Fibroblast of skin of right biceps (primary cell): ENCODE results near the gene GMPR2.

Experiments
- DNase-seq: peaks from one replicate; pipeline ENCODE4 v3.0.0-alpha.2; 2013

GMPR2 gene

DNA sequence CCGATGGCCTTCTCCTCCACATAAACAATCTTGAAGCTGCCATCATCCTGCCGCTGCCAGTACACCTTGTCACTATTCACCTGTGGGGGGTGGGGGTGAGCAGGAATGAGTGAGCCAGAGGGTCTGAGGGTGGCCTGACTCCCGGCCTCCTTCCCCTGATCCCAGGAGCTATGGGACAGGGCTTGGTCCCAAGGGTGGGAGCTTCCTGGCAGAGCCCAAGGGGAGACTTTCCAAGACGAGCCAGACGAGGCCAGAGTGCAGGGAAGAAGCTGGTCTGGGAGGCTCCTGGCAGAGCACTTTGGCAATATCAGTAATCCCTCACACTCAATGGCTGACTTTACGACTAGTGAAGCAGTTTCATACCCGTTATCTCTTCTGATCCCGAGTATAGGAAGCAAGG, 22.7 kb downstream of the GMPR2 start:
- DNase-seq, result no peak

DNA sequence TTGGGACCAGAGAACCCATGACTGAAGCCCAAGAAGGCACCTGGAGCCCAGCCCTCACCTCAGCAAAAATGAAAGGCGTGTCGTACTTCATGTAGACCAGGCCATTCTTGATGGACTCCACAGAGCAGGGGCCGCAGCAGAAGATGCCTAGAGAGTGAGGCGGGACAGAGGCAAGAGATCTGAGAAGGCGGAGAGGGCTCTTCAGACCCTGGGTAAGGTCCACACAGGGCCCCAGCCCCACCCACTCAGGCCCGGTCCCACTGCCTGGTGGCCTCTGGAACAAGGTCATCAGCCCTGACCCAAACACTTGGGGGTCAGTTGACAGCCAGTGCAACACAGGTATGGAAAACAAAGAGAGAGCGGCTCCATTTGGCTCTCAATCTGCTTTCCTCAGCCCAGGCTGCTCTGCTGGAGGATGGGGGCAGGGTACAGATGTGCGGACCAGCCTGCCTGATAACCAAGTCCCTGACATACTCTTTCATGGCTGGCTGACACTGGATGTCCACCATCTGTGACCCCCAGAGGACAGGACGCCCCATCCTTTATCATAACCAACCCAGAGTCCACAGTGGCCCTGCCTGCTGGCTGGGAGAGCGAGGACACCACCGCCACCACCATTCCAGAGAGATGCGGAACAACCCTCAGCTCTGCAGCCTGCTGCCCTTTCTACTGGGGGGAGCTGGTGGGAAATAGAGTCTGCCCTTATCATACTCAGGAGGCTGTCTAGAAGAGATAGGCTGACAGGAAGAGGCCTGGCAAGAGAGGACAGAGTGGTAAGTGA, 23.4 kb downstream of the GMPR2 start:
- no peak for DNase-seq

DNA sequence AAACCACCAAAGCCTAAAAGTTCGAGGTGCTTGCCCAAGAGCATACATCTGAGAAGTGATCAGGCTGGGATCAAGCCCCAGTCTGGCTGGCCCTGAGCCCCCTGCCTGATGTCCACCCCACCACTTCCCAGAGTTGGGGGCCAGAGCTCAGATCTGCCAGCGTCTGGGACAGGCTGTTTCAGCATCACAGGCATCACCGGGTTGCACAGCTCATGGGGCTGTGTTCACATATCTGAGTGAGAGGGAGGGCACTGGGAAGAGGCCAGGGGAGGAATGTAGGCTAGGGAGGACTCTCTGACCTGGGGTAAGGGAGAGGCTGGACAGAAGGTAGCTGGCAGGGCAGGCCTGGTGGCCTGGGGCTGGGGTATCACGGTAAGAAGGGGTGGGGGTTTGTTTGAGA, 24.2 kb downstream of the GMPR2 start:
- no peak for DNase-seq

DNA sequence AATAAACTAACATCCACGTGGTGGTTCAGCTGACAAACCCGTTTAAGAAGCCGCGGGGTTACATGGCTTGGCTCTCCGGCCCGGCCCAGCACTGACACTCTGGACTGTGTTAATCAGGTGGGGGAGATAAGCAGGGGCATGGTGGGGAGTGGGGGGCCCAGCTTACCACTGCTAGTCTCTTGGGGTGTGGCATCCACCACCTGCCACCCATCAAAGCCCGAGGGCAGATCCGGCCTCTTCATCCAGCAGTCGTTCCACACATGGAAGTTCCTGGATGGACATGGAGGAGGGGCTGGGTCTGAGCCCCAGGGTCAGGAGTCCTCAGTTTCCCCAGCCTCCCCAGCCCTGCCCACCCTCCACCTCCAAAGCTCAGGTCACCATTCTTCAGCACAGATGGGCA, 25.4 kb downstream of the GMPR2 start:
- no peak for DNase-seq

DNA sequence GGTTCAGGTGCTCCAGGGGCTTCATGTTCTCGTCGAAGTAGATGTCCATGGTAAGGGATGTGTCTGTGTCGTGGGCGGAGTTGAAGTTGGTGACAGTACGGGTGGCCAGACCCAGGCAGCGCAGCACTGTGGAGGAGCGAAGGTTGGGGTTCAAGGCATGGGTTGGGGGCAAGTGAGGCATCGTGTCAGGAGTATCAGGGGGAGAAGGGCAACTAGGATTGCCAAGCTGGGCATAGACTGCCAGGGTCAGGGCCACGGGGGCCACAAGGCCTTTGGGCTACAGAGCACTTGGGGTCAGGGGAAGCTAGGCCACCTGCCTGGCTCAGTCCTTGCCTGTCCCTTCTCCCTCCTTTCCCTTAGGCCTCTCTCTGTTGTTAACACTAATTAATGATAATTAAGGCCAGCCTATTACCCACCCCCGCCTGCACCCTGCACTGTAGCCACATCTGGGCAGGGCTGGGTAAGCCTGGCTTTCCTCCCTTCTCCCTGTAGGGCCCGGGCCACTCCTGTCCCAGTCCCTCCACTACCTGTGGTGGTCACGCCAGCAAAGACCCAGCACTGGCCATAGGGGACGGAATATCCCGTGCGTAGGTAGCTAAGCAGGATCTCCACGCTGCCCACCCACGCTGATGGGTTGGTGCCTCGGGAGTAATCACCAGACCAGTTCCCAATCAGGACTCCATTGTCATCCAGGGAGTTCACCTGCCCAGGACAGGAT, 26.0 kb downstream of the GMPR2 start:
- no peak for DNase-seq

DNA sequence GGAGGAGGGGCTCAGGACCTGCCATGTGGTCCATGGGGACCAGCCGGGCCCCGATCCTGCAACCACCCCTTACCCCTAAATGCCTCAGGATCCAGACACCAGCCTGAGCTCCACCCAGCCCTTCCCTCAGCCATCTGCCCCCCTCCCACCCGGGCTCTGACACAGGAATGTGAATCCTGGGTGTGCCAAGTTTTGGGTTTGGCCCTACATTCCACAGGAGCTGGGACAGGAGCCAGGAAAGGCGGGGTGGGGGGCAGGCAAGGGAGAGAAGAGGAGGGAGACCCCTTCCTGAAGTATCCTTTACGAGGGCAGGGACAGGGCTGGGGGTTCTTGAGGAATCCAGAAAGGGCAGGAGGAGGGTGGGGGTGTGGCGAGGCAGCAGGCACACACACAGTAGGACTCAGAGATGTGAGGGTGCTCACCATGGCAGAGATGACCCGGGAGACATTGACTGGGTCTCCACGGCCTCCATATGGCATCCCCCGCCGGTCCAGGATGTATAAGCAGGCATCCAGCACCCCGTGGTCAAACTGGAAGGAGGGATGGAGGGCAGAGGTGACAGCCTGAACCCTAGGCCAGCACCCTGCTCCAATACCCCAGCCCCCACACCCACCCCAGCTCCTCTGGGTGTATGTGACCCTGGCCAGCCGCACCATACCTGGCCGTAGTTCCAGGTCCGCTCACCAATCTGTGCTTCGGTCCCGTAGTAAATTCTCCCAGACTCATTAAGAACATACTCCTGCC, 26.7 kb downstream of the GMPR2 start:
- DNase-seq, result peak; percentile 77

DNA sequence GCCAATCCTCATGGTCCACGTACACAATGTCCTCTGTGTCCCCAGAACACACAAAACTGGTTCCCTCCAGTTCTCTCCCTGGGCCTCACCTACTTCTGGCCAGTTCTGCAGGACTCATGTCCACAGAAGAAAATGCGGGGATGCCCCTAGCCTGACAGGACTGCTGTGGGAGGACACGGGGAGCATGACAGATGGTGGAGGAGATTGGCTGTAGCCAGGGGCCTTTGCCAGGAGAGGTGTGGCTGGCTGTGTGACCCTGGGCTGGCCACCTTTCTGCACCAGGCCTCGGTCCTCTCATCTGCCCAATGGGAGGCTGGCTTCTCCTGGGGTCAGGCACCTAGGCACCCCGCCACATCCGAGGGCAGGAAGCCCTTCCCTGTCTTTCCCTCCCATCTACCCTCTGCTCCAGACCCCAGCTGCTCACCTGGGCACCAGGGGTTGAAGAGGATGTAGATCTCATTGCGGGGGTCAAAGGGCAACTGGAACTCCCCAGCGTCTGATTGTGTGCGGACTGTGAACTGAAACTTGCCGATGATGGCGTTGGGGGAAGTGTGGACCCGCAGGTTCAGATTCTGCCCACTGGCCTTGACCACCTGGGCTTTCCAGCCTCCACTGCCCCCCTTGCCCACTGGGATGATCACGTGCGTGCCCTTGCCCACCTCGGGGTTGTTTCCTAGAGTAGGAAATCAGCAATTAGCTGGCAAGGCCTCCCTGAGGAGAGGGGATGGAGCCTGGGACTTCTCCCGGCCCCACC, 27.5 kb downstream of the GMPR2 start:
- no peak for DNase-seq

DNA sequence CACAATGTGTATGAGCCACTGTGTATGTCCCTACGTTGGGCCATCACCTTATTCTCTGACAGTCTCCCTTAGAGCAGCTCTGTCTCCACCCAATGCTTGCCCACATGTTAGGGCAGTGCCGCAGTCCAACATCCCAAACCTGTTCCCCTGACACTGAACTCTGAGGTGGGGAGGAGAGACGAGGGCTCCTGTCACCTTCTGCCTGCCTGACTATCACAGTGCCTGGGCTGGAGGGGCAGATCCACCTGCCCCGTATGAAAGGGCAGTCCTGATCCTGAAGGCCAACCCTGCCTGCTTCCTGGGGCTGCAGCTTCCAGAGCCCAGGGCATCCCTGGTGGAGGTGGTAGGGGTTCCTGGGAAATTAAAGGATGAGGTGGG, 28.0 kb downstream of the GMPR2 start:
- no peak for DNase-seq

DNA sequence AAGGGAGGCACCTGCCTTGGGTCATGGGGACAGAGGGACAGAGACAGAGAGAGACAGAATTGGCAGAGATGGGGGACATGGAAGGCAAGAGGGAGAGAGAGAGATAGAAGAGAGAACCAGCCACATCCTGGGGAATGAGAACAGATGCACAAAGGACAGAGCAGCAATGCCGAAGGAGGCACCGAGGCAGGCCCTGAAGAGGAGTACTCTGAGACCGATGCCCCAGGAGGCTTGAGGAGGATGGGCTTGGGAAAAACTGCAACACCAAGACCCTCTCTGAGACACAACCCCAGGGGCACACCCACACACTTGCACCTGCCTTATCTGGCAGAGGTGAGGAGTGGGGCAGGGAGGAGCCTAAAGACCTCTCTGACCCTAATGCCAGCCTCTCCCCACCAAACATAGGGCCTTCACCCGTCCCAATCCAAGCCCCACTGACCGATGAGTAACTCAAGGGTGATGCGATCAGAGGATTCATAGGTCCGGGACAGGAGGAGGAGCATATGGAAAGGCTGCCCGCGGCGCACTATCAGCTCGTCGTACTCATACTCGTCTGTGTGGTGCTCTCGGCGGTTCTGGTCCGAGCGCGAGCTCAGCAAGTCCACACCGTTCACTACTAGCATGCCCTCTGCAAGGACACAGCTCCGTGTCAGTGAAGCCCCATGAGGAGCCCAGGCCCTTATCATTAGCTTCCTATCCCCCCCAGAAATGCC, 28.7 kb downstream of the GMPR2 start:
- DNase-seq, result no peak

DNA sequence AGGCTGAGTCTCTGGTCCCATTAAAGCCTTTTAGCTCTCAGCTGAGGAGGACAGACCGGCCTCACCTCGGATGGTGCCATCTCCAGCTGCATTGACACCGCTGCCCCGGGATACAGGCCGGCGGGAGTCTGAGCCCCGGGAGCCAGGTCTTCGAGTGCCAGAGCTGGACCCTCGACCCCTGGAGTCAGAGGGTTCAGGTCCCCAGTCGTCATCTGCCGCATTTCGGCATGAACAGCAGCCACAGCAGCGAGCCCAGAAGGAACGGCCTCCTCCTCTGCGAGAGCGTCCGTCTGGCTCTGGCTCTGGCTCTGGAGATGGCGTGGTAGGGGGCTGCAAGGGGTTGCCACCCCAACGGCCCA, 29.2 kb downstream of the GMPR2 start:
- DNase-seq, result no peak

DNA sequence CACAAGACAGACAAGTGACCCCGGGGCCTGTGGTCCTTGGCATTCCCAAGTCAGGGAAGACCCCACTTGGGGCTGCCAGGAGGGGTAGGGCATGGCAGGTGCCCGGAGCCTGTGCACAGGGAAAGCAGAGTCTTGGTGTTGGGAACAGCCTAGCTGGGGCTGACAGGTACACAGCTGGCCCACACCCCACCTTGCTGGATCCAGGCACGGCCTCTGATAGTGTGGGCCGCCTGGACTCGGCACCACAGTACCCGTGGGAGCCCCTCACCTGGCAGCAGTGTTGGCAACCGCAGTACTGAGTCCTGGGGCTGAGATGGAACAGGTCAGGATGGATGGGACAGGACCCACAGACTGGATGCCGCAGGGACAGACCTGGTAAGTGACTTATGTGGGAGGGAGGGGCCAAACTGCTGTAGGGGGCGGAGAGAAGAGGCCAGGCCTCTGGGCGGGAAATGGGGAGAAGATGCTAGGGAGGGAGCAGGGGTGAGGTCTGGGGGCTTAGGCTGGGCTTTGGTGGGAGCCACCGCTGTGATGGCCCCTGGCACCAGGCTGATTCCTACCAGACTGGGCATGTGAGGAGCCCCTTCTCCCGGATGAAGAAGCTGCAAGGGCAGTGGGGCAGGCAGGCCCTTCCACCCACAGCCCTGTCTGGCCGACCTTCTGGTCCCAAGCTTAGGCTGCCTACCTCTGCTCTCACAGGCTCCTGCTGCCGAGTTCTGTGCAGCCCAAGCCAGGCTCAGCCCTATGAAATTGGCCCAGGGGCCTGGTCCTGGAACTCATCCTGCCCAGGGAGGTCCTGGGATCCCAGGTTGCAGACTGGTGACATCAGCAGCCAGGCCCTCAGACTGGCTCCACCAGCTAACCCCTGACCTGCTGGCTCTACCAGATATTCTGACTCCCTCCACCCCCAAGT, 30.3 kb downstream of the GMPR2 start, which contains the start of gene TGM1:
Gene TGM1, minus strand, starts transcription at position 357 of the 913 bp plus-strand sequence. CDS start 825 bp downstream, outside the sequence.
- no peak for DNase-seq

DNA sequence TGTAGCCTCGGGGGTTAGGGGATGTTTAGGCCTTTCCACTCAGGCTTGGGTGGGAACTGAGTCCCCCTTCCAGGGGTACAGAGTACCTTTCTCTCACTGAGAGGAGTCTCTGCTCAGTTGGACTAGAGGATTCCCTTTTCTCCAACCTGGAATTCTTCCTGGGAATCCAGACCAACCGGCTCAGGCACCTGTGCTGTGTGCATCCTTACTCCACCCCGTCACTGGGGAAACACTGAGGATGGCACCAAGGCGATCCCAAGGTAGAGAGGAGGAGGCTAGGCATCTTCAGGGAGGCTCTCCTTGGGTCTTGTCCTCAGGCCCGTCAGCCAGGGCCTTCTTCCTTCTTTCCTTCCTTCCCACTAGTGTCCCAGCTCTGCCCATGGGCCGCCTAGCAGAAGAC, 31.1 kb downstream of the GMPR2 start:
- DNase-seq, result no peak

DNA sequence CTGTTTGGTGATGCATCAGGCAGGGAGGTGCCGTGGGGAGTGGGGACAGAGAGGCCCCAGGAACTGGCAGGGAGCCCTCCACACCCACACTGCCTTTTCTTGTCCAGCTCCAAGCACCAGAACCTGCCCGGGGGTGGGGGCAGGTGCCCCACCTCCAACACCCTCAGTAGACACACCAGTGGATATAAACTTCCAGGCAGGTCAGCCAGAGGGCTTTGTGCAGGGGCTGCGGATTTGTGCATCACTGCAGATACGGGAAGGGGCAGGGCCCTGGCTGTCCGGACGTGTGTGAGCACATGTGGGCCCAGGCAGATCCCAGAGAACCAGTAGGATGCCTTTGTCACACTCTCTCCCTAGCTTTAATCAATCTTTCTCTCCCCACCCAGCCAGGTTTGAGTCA, 31.6 kb downstream of the GMPR2 start:
- no peak for DNase-seq

DNA sequence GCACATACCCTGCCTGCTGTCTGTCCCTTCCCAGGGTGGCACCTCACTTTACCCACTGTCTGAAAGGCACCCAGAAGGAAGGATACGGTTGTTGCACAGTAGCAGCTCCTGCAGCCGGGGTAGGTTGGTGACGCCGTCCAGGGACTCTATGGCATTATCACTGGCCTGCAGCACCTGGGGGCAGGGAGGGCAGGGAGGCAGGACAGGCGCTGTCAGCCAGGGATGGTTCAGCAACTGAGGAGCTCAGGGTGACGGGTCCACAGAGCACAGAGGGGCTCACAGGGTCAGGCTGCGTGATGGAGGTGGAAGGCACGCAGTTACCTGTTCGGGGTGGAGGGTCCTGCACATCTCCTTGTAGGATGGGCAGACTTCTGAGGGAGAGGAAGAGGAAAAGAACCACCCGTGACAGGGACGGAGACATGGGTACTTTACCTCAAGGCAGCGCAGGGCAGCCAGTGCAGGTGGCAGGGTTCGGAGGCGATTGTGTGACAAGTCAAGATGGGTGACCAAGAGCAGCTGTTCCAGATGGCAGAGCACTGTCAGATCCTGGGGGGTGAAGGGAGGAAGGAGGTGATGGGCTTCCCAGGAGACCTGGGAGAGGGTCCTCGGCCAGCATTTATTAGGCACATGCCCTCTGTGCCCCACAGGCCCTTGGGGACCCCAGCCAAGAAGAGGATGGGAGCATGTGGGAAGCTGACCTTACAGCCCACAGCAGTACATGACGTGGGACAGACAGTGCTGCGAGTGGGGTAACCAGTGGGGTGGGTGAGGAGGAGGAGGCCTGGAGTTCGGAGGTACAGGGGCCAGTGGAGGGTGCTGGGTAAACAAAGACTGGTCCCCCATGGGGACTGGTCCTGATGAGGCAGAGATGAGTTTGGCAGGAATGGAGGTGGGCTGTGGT, 33.9 kb downstream of the GMPR2 start:
- DNase-seq, result no peak

DNA sequence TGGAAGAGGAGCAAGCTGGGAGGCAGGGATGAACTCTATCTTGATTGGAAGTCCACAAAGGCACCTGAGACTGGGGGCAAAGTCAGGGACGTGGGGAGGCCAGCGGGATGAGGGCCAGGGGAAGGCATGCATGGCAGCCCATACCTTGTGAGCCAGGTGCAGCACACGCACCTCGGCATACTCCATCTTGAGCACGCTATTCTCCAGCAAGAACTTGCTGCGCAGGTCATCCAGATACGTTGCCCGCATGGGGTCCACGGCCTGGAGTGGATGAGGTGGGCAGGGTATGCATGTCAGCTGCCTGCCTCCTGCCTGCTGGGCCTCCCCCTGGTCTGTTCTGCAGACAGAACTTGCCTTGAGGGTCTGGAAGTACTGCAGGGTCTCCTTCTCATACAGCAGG, 34.8 kb downstream of the GMPR2 start:
- DNase-seq, result no peak

DNA sequence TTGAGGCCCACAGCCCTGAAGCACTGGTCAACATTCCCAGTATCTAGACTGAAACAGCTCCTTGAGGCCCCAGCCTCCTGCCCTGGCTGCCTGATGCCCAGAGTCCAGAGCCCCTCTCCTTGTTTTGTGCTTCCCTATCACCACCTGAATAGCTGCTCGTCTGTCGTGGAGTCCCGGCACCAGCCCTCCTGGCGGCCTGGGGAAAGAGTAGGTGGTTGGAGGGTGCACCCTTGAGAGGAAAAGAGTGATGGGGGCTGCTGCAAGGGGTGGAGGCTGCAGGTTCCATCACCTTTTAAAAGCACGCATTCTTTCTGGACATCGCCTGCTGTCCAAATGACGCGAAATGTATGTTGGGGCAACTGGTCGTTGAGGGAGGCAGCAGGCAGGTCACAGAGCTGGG, 35.5 kb downstream of the GMPR2 start:
- DNase-seq, result no peak

DNA sequence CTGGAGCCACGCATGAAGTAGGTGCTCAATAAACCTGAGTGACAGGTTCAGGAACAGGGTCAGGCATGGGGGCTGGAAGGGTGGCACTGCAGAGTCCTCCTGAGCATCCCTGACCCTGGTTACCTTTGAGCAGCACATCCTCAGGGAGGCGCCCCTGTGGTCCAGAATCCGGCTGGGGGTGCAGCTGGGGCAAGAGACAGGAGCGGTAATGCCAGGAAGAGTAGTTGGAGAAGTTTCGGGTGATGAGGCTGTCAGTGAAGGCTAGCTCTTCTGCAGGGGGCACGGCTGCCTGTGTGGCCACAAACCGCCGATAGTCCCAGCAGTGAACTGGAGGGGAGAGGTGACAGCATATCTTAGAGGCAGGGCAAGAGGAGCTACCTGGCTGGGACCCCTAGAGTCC, 36.6 kb downstream of the GMPR2 start:
- no peak for DNase-seq

DNA sequence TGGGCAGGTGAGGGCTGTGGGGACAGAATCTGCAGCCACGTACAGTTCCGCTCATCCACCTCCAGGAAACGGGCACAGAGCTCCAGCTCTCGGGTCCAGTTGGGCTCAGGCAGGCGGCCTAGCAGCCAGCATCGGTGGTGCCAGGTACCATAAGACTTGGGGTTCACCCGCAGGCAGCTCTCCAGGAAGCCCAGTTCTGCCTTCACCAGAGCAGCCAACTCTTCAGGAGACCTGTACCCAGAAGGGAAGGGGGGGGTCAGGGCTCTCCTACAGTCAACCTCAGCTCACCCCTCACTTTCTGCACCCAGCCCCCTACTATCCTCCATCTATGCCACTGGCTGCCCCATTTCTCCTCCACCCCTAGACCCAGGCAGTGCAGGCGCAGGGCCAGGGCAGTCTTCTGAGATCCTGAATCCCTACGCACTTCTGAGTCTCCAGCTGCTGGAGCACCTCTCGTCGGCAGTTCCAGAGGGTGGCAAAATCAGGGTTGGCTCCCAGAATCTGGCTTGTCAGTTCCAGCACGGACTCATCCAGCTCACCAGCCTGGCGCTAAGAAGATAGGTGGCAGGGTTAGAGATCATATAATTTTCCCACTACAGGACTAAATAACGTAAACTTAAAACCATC, 37.3 kb downstream of the GMPR2 start:
- DNase-seq, result no peak

DNA sequence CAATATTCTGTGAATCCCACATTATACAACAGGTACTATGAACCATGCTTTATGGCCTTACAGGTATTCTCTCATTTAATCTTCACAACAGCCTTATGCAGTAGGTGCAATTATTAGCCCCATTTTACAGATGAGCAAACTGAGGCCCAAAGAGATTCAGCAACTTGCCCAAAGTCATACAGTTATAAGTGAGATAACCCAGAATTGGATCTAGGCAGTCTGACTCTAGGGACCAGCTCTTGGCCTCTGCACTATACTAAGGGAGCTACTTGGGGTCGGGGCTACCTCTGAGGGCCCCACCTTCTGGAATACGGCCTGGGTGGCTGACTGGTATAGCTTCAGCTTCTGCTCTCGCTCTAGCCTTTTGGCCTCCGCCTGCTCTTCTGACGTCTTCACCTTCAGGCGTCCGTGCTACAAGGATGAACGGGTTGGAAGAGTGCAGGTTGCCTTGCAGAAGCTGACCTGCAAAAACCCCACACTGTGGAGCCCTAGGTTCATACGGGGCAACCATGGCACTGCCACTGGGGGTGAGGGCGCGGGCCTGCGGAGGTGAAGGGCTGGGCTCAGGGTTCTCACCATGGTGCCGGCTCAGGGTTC, 37.9 kb downstream of the GMPR2 start:
- DNase-seq, result no peak
